GM23338 (cell line): ENCODE results near the gene MARVELD2.

ENCODE experiments used
- CTCF ChIP-seq, 2 experiments: fragments of 200-600 bp in 1 of 2; sonication (generic) in 1 of 2; conservative IDR thresholded peaks; 2 replicates each; pipeline versions ENCODE4 v1.5.1 to v1.6.1; 2016 to 2017; ENCODE audit warnings: antibody characterized with exemption in 2 of 2, low read depth in 2 of 2, mild to moderate bottlenecking in 2 of 2, moderate library complexity in 1 of 2
- POLR2AphosphoS5 ChIP-seq: IDR thresholded peaks from 2 replicates; pipeline ENCODE4 v1.6.1; 2016; ENCODE audit warnings: antibody characterized with exemption, low read depth
- REST ChIP-seq: IDR thresholded peaks from one replicate; pipeline ENCODE4 v1.6.1; 2018; ENCODE audit warnings: antibody characterized with exemption; ENCODE audit not compliant: unreplicated experiment

- TF ChIP-seq CTCF (conservative IDR thresholded peaks at IDR 0.05; ENCODE audit: low read depth in 2 of 2), result no peak
- no peak for TF ChIP-seq POLR2AphosphoS5
- TF ChIP-seq REST, result no peak
Observed at GRCh38 chr5:69378376-69378775, 36.5 kb upstream of the MARVELD2 start.
